Liver (tissue), 3 donors: ENCODE results near the gene MTPN.

ENCODE experiments used
- CTCF ChIP-seq: fragments of 150-350 bp; IDR thresholded peaks from 2 replicates; pipeline ENCODE4 v1.5.1; 2017; ENCODE audit warnings: improper control_type of control experiment, low read depth, low read length; ENCODE audit not compliant: missing input control
- EGR1 ChIP-seq, 2 donors: IDR thresholded peaks; 2 replicates each; pipeline ENCODE4 v1.6.1; 2016 to 2018; ENCODE audit warnings: antibody characterized with exemption in 2 of 2, low read depth in 2 of 2
- HNF4A ChIP-seq, 2 donors: conservative IDR thresholded peaks; 2 replicates each; pipeline ENCODE4 v1.6.1; 2016; ENCODE audit warnings: antibody characterized with exemption in 2 of 2, mild to moderate bottlenecking in 2 of 2
- MAX ChIP-seq: IDR thresholded peaks from 2 replicates; pipeline ENCODE4 v1.6.1; 2016; ENCODE audit warnings: antibody characterized with exemption
- REST ChIP-seq: IDR thresholded peaks from 2 replicates; pipeline ENCODE4 v1.6.1; 2016; ENCODE audit warnings: antibody characterized with exemption, mild to moderate bottlenecking
- SP1 ChIP-seq: IDR thresholded peaks from 2 replicates; pipeline ENCODE4 v1.6.1; 2018; ENCODE audit warnings: antibody characterized with exemption, mild to moderate bottlenecking
- TAF1 ChIP-seq: conservative IDR thresholded peaks from 2 replicates; pipeline ENCODE4 v1.6.1; 2016; ENCODE audit warnings: antibody characterized with exemption, mild to moderate bottlenecking
- YY1 ChIP-seq: IDR thresholded peaks from 2 replicates; pipeline ENCODE4 v1.6.1; 2016; ENCODE audit warnings: antibody characterized with exemption, mild to moderate bottlenecking
- ZBTB33 ChIP-seq: IDR thresholded peaks from 2 replicates; pipeline ENCODE4 v1.6.1; 2016; ENCODE audit warnings: antibody characterized with exemption
- donor health status: healthy.
- donor health status: healthy.

GRCh38 chr7:135960709-135961451, 16.3 kb downstream of the MTPN start:
- TF ChIP-seq REST (no peak), SP1 (no peak), CTCF (no peak), TAF1 (no peak), HNF4A (conservative IDR thresholded peaks at IDR 0.05) (no peak), EGR1 (IDR thresholded peaks at IDR 0.05; ENCODE audit: low read depth in 2 of 2) (no peak), ZBTB33 (no peak), MAX (no peak), YY1 (no peak)
